Rectal smooth muscle tissue (tissue), 1 donor: ENCODE results near the gene SNRNP27.

Source experiments
- H3K27ac ChIP-seq: one replicate; pipeline ENCODE4 v1.7.0; 2013; ENCODE audit warnings: low read depth, low read length, inconsistent platforms
- H3K27me3 ChIP-seq: one replicate; pipeline ENCODE4 v1.7.0; 2013; ENCODE audit warnings: low read length; ENCODE audit not compliant: control insufficient read depth, insufficient read depth
- H3K36me3 ChIP-seq: one replicate; pipeline ENCODE4 v1.7.0; 2013; ENCODE audit warnings: low read length; ENCODE audit not compliant: control insufficient read depth, insufficient read depth
- H3K4me1 ChIP-seq: one replicate; pipeline ENCODE4 v1.7.0; 2013; ENCODE audit warnings: low read length; ENCODE audit not compliant: control insufficient read depth, insufficient read depth
- H3K4me3 ChIP-seq: one replicate; pipeline ENCODE4 v1.7.0; 2013; ENCODE audit warnings: low read length
- H3K9ac ChIP-seq: one replicate; pipeline ENCODE4 v1.7.0; 2013; ENCODE audit warnings: low read length

Gene SNRNP27

GRCh38 chr2:69926849-69927515, 33.2 kb downstream of the SNRNP27 start:
- Histone ChIP-seq H3K4me3 (no peak overlapping the region), H3K27ac (no peak overlapping the region), H3K27me3 (no peaks in the 10 kb centered on the region), H3K4me1 (no peaks in the 10 kb centered on the region), H3K36me3 (peaks cover 5% of the 10 kb centered on the region), H3K9ac (no peak overlapping the region)

DNA sequence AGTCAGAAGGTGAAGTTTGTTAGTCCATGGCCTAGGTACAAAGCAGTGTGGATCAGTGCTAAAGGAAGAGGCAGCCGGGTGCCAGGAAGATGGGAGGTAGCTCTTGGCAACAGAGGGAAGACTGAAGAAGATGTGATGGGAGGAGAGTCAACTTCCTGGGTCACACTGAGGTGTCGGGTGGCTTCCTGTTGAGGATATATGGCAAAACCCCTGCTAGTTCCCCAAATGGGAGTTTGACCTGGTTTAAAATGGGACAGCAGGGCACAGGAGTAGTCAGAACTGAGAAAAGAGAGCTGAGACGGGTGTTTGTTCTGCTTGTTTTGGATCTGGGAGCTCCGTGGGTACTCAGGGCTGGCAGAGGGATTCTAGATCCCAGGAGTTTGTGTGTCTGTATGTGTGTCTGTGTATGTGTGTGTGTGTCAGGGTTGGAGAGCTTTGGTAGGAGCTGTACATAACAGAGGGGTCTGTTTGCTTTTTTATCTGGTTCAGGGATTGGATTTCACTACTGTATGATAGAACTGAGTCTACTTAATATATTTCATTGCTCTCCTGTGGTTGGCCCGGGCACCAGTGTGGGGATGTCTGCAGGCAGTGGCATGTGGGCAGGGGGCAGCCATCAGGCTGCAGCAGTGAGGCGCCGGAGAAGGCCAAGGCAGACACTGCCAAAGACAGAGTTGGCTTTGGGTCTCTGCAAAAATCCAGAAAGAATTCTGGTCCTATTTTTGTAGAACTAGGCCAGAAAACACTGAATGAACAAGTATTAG, 38.3 kb downstream of the SNRNP27 start:
- Histone ChIP-seq H3K4me3 (no peak overlapping the region), H3K9ac (no peak overlapping the region), H3K4me1 (no peaks in the 10 kb centered on the region), H3K27me3 (no peaks in the 10 kb centered on the region), H3K27ac (no peak overlapping the region), H3K36me3 (peaks cover 13% of the 10 kb centered on the region)

DNA sequence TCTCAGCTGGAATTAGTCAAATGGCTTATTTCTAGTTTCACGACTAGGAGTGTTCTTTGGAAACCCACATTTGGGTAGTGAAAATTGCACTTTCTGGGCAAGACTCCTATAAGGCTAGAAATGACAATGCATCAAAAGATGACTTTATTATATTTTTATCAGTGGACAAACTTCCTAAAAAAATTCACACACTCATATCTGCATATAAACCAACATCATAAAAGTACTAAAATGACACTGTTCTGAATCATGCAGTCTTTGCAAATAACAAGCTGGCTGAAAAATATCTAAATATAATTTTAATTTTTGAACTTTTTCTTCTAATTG, 38.8 kb downstream of the SNRNP27 start:
- Histone ChIP-seq H3K4me3 (no peak overlapping the region), H3K4me1 (no peaks in the 10 kb centered on the region), H3K9ac (no peak overlapping the region), H3K27ac (no peak overlapping the region), H3K36me3 (peaks cover 13% of the 10 kb centered on the region), H3K27me3 (no peaks in the 10 kb centered on the region)

DNA sequence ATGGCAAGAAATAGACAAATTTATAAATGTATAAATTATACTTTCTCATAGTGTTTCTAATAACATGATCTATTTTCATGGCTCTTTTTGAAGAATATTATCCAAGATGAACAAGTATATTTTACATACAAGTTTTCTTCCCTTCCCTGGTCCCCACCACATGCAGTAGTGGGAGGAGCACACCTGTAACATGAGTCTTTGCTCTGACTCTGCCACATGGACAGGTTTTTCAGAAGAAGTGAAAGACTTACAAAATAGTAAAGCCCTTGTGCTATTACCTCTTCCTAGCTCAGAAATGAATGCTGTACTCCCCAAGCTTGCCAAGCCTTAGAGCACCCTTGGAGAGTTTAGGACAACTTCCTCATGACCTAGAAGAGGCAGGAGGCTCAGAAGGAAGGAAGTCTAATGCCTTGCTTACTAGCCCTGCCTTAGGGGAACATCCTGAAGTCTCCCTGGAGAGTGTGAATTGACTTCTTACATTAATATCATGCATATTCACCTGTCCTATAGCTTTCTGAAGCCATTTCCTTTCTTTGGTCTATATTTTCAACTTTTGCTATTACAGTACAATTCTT, 39.6 kb downstream of the SNRNP27 start:
- Histone ChIP-seq H3K4me1 (no peaks in the 10 kb centered on the region), H3K4me3 (no peak overlapping the region), H3K9ac (no peak overlapping the region), H3K36me3 (peaks cover 16% of the 10 kb centered on the region), H3K27ac (no peak overlapping the region), H3K27me3 (no peaks in the 10 kb centered on the region)

DNA sequence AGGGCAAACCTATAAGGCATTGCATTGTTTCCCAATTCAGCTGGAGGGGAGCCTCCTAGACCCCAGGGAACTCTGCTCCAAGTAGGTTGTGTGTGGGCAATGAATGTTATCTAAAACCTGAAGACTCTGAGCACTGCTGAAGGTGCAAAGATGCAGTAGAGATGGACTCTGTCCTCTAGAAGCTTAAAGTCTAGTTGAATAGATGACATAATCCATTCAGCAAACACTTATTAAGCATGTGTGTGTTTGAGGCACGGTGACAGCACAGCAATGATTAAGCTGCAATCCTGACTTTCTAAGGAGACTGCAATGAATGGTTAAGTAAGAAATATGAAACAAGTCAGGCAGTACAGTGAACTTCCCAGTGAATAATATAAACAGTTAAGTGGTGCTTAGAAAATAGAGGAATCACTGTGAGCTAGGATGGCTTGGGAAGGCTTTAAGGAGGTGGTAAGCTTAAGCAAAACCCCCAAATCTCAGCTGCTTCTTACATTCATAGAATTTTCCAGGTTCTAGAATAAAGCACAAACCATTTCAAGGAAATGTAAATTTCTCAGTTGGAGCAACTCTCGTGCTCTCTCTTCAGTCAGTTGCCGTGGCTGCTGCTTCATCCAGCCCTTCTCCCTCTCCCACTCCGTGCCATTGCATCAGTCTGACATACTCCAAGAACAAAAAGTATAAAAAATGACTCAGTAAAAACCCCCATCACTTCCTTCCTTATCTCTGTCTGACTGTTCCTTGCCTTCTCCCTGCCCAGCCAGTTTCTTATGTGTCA, 40.3 kb downstream of the SNRNP27 start:
- Histone ChIP-seq H3K27ac (no peak overlapping the region), H3K9ac (no peak overlapping the region), H3K4me1 (no peaks in the 10 kb centered on the region)

GRCh38 chr2:69934614-69934908, 40.8 kb downstream of the SNRNP27 start:
- no peak overlapping the region for H3K9ac ChIP-seq
- no peak overlapping the region for H3K4me3 ChIP-seq
- H3K36me3 ChIP-seq: peaks cover 20% of the 10 kb centered on the region
- no peaks in the 10 kb centered on the region for H3K4me1 ChIP-seq
- no peaks in the 10 kb centered on the region for H3K27me3 ChIP-seq
- H3K27ac ChIP-seq: no peak overlapping the region

More for the DNA sequence above, 40.3 kb downstream of the SNRNP27 start:
- Histone ChIP-seq H3K27me3 (no peaks in the 10 kb centered on the region), H3K4me3 (no peak overlapping the region), H3K36me3 (peaks cover 20% of the 10 kb centered on the region)

DNA sequence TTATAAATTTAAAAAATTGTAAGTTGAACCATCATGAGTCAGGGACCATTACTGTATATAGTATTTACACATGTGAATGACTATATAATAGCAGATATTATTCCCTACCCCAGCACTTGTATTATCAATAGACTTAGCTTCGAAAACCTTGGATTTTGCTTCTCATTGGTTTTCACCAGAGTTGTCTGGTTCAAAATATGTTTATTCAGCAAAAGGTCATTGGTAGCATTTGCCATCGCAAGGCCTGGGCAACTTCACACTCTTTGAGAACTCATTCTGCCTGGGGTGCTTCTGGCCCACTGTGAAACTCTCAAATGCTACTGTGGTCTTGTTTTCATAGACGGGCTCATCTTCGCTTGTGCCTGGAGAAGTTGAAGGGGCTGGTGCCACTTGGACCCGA, 41.3 kb downstream of the SNRNP27 start:
- H3K27me3 ChIP-seq: no peaks in the 10 kb centered on the region
- no peak overlapping the region for H3K4me3 ChIP-seq
- no peak overlapping the region for H3K27ac ChIP-seq
- no peak overlapping the region for H3K9ac ChIP-seq
- no peaks in the 10 kb centered on the region for H3K4me1 ChIP-seq
- H3K36me3 ChIP-seq: peaks cover 20% of the 10 kb centered on the region

DNA sequence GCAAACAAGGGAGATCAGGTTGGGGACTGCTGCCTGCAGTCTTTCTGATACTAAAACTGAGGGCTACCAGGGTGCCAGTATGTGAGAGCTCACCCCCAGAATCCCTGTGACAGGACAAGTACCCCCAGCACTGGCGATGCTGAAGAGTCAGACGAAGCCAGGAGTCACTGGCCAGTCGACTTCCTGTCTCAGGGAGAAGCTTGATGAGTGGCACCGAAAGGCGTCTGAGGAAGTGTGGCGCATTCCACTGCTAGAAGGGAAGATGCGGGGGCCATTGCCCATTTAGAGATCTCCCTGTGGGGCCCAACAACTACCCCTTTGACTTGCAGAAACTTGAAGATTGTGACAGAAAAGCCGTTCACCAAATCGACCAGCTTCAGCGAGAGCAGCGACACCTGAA, 43.1 kb downstream of the SNRNP27 start:
- H3K27ac ChIP-seq: no peak overlapping the region
- H3K27me3 ChIP-seq: no peaks in the 10 kb centered on the region
- no peak overlapping the region for H3K4me3 ChIP-seq
- no peak overlapping the region for H3K9ac ChIP-seq
- peaks cover 20% of the 10 kb centered on the region for H3K36me3 ChIP-seq
- H3K4me1 ChIP-seq: no peaks in the 10 kb centered on the region

DNA sequence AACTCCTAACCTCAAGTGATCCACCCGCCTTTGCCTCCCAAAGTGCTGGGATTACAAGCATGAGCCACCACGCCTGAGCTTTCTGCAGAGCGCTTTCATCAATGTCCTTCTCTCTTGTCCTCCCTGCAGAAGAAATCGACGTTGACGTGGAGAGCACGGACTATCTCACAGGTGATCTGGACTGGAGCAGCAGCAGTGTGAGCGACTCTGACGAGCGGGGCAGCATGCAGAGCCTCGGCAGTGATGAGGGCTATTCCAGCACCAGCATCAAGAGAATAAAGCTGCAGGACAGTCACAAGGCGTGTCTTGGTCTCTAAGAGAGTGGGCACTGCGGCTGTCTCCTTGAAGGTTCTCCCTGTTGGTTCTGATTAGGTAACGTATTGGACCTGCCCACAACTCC, 44.2 kb downstream of the SNRNP27 start:
- Histone ChIP-seq H3K27me3 (no peaks in the 10 kb centered on the region), H3K36me3 (peaks cover 20% of the 10 kb centered on the region), H3K4me3 (no peak overlapping the region), H3K4me1 (no peaks in the 10 kb centered on the region), H3K9ac (no peak overlapping the region), H3K27ac (no peak overlapping the region)

- H3K36me3 ChIP-seq: peaks cover 20% of the 10 kb centered on the region
- no peak overlapping the region for H3K4me3 ChIP-seq
- no peaks in the 10 kb centered on the region for H3K27me3 ChIP-seq
- no peaks in the 10 kb centered on the region for H3K4me1 ChIP-seq
- H3K27ac ChIP-seq: no peak overlapping the region
- H3K9ac ChIP-seq: no peak overlapping the region
Observed at GRCh38 chr2:69939722-69940121, 46.0 kb downstream of the SNRNP27 start.

DNA sequence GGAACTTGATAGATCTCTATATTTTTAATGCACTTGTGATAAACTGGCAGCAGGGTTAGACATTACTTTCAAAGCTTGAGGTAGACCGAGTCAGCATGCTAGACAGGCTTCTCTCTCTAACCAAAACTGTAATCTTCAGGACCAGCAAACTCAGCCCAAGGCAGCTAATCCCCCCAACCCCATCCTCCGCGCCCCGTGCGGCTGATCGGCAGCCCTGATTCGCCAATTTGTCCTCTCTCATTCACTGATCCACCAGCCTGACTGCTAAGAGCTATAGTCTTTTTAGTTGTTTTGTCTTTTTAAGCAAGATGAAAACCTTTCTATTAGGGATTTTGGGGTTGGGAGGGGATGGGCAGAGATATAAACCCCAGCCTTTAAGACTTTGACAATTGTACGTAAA, 46.9 kb downstream of the SNRNP27 start:
- Histone ChIP-seq H3K4me3 (no peak overlapping the region), H3K36me3 (peaks cover 17% of the 10 kb centered on the region), H3K27ac (no peak overlapping the region), H3K27me3 (no peaks in the 10 kb centered on the region), H3K9ac (no peak overlapping the region), H3K4me1 (no peaks in the 10 kb centered on the region)

GRCh38 chr2:69943000-69943842, 49.5 kb downstream of the SNRNP27 start:
- Histone ChIP-seq H3K4me1 (no peaks in the 10 kb centered on the region), H3K36me3 (peaks cover 4% of the 10 kb centered on the region), H3K4me3 (no peak overlapping the region), H3K27ac (no peak overlapping the region), H3K27me3 (no peaks in the 10 kb centered on the region), H3K9ac (no peak overlapping the region)
